PC-9 (cell line): Measurements from ENCODE around the gene PKIB. TPM values are rescaled to one million over a fixed set of nuclear protein-coding genes. Genes with fewer than 3 reads are reported as not detected.
"Not testable (repeated sequence)": the region's sequence is repeated elsewhere in the genome, so short reads cannot be mapped to it uniquely, and the experiment has no call there.

ENCODE experiments used
- BruUV-seq: library from RNA; stranded (reverse); fragments of 400-500 nt; replicated peaks from 2 replicates; lab custom pipeline; 2021; lab: Mats Ljungman, UMichigan
- CTCF ChIA-PET: fragments of 300-600 bp; sonication (Branson Sonifier 250); formaldehyde crosslinking; loops from one replicate; lab custom pipeline; 2022; ENCODE audit warnings: antibody characterized with exemption; lab: Charles Lee
- POLR2A ChIA-PET: fragments of 300-600 bp; sonication (Branson Sonifier 250); formaldehyde crosslinking; loops from one replicate; lab custom pipeline; 2022; ENCODE audit warnings: antibody characterized with exemption; ENCODE audit not compliant: unreplicated experiment; lab: Charles Lee
- DNase-seq, 2 experiments: peaks; one replicate each; pipeline versions ENCODE4 v3.0.0 to v3.0.0-alpha.2; 2015 to 2022; ENCODE audit warnings: mixed read lengths in 1 of 2
- H2AFZ ChIP-seq: fragments of 200-600 bp; sonication (generic); 2 replicates; pipeline ENCODE4 v1.8.1; 2017; ENCODE audit warnings: antibody characterized with exemption
- H3F3A ChIP-seq: fragments of 200-600 bp; sonication (generic); 2 replicates; pipeline ENCODE4 v1.8.1; 2017; ENCODE audit warnings: antibody characterized with exemption, mild to moderate bottlenecking, low read depth; ENCODE audit not compliant: insufficient read depth
- H3K27ac ChIP-seq: fragments of 200-600 bp; sonication (generic); 2 replicates; pipeline ENCODE4 v1.6.1; 2016; ENCODE audit warnings: mixed run types
- H3K27me3 ChIP-seq: fragments of 200-600 bp; sonication (generic); 2 replicates; pipeline ENCODE4 v1.6.1; 2016; ENCODE audit warnings: low read depth, mixed run types; ENCODE audit not compliant: insufficient read depth
- H3K36me3 ChIP-seq: fragments of 200-600 bp; sonication (generic); 2 replicates; pipeline ENCODE4 v1.6.1; 2016; ENCODE audit warnings: low read depth, mixed run types
- H3K4me1 ChIP-seq: fragments of 200-600 bp; sonication (generic); replicated peaks from 2 replicates; pipeline ENCODE4 v1.6.1; 2016; ENCODE audit warnings: mixed run types; ENCODE audit not compliant: insufficient read depth
- H3K4me2 ChIP-seq: fragments of 200-600 bp; sonication (generic); 2 replicates; pipeline ENCODE4 v1.6.1; 2017; ENCODE audit warnings: mixed run types
- H3K4me3 ChIP-seq: fragments of 200-600 bp; sonication (generic); 2 replicates; pipeline ENCODE4 v1.6.1; 2016; ENCODE audit warnings: mixed run types
- H3K79me2 ChIP-seq: fragments of 200-600 bp; sonication (generic); 2 replicates; pipeline ENCODE4 v1.6.1; 2017; ENCODE audit warnings: low read depth, mixed run types
- H3K9me2 ChIP-seq: fragments of 200-600 bp; sonication (generic); 2 replicates; pipeline ENCODE4 v1.8.1; 2017; ENCODE audit warnings: mild to moderate bottlenecking; ENCODE audit not compliant: insufficient read depth
- H3K9me3 ChIP-seq: fragments of 200-600 bp; sonication (generic); 2 replicates; pipeline ENCODE4 v1.8.1; 2016; ENCODE audit warnings: low read depth; ENCODE audit not compliant: insufficient read depth
- H4K20me1 ChIP-seq: fragments of 200-600 bp; sonication (generic); 2 replicates; pipeline ENCODE4 v1.8.1; 2017; ENCODE audit not compliant: insufficient read depth
- EZH2 ChIP-seq: fragments of 200-600 bp; sonication (generic); IDR thresholded peaks from 2 replicates; pipeline ENCODE4 v1.8.0; 2017; ENCODE audit warnings: antibody characterized with exemption, low read depth
- intact Hi-C: fragments of 100-400 bp; cut with micrococcal nuclease; formaldehyde crosslinking; loops from one replicate; pipeline ENCODE4 v1.10.0; 2022; ENCODE audit not compliant: unreplicated experiment
- total RNA-seq: library from RNA; stranded (reverse); gene quantifications from 2 replicates; pipeline ENCODE4 v1.2.3, GENCODE V29; 2021
- TF ChIP-seq, protein P1 (sequence below): fragments of 200-600 bp; sonication (generic); conservative IDR thresholded peaks from 2 replicates; pipeline ENCODE4 v1.6.1; 2017; ENCODE audit warnings: mixed run types, antibody characterized with exemption, mild to moderate bottlenecking, moderate library complexity

Gene PKIB
- total RNA-seq, 1 experiment from 2014 or later = 7.0 TPM

DNA sequence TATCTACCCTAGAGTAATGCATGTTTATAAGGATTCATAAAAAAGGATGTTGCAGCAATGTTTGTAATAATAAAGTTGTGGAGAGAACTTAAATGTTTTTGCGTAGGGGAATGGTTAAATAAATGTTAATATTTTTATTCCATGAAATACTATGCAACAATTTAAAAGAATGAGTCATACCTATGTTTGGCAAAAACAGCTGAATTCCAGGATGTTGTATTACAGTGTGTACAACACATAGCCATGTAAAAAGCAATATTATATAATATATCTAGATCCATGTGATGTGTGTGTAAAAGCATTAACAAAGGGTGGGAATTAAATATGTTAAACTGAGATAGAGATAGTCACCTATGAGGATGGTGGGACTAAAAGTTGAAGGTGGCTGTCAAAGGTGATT, 21.1 kb upstream of the PKIB start:
- TF ChIP-seq, protein P1, sequence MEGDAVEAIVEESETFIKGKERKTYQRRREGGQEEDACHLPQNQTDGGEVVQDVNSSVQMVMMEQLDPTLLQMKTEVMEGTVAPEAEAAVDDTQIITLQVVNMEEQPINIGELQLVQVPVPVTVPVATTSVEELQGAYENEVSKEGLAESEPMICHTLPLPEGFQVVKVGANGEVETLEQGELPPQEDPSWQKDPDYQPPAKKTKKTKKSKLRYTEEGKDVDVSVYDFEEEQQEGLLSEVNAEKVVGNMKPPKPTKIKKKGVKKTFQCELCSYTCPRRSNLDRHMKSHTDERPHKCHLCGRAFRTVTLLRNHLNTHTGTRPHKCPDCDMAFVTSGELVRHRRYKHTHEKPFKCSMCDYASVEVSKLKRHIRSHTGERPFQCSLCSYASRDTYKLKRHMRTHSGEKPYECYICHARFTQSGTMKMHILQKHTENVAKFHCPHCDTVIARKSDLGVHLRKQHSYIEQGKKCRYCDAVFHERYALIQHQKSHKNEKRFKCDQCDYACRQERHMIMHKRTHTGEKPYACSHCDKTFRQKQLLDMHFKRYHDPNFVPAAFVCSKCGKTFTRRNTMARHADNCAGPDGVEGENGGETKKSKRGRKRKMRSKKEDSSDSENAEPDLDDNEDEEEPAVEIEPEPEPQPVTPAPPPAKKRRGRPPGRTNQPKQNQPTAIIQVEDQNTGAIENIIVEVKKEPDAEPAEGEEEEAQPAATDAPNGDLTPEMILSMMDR = no peak
- TF ChIP-seq EZH2 = no peak
- intact Hi-C loops = no loop called here

DNA sequence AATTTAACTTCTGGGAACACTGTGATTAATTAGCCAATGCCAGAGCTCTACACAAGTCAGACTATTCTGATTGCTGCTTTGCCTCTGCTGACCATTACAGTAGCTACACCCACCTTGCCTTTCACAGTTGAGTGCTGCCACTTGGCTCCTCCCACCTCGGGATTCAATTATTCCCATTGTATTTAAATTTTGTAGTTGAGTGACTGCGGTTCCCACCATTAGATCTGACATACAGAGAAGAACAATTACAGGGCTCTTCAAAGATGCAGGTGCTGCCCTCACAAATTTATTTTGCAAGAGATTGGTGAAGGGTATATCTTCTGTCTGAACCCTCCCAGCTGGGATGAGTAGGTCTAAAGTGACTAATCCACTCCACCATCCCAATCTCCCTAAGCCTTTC, 11.9 kb upstream of the PKIB start:
- H4K20me1 ChIP-seq, BruUV-seq, H3K79me2 ChIP-seq, H3K36me3 ChIP-seq, CTCF ChIA-PET, H3F3A ChIP-seq, H3K4me2 ChIP-seq, H3K27ac ChIP-seq, intact Hi-C loops, H3K9me2 ChIP-seq, DNase-seq, POLR2A ChIA-PET, H2AFZ ChIP-seq, H3K27me3 ChIP-seq, H3K4me3 ChIP-seq, H3K4me1 ChIP-seq, H3K9me3 ChIP-seq: not testable (repeated sequence)

More for the DNA sequence above, 21.1 kb upstream of the PKIB start:
- no peak for DNase-seq
- Histone ChIP-seq H3K27me3 (no peaks in the 10 kb centered on the region), H3K4me1 (no peaks in the 10 kb centered on the region), H2AFZ (no peak overlapping the region), H3K9me2 (no peaks in the 10 kb centered on the region), H3K79me2 (no peaks in the 10 kb centered on the region), H3F3A (no peaks in the 10 kb centered on the region), H4K20me1 (no peaks in the 10 kb centered on the region), H3K36me3 (no peaks in the 10 kb centered on the region), H3K4me3 (no peak overlapping the region), H3K27ac (no peak overlapping the region), H3K9me3 (peaks cover 4% of the 10 kb centered on the region; the same call in 1 of the 2 replicates), H3K4me2 (no peak overlapping the region)
- CTCF ChIA-PET = no interaction called here
- POLR2A ChIA-PET = no interaction called here
- no TSS peak for BruUV-seq

DNA sequence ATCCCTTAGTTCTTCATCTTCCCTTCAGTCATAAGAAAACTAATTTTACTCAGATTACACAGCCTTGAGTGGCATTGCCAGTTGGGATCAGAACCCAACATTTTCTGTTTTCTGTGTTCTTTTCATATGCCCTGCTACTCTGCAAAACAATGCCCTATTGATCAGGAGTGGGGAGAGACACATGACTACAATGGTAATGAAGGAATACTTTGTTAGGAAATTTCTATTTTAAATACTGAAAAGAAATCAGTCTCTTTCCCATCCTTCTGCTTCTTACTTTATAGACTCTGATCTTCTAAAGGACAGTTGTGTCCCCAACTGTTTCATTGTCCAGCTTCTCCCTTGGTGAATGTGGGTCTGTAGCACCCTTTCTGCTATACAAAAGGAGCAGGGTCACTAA, 5.5 kb upstream of the PKIB start:
- H3F3A ChIP-seq = 0 out of 2 replicates have a peak, but pooled peaks cover 6% of the 10 kb centered on the region
- CTCF ChIA-PET = no interaction called here
- H3K9me2 ChIP-seq = no peaks in the 10 kb centered on the region
- intact Hi-C loops = no loop called here
- H3K27ac ChIP-seq = no peak overlapping the region
- H3K27me3 ChIP-seq = no peaks in the 10 kb centered on the region
- TF ChIP-seq EZH2 = no peak
- TF ChIP-seq, protein P1 = no peak
- H3K79me2 ChIP-seq = no peaks in the 10 kb centered on the region
- DNase-seq = no peak
- H3K4me3 ChIP-seq = no peak overlapping the region
- H4K20me1 ChIP-seq = no peaks in the 10 kb centered on the region
- no peaks in the 10 kb centered on the region for H3K9me3 ChIP-seq
- BruUV-seq = no TSS peak
- POLR2A ChIA-PET = no interaction called here
- no peaks in the 10 kb centered on the region for H3K36me3 ChIP-seq
- no peak overlapping the region for H2AFZ ChIP-seq
- H3K4me1 ChIP-seq = peaks cover 7% of the 10 kb centered on the region
- no peak overlapping the region for H3K4me2 ChIP-seq
